Right hindlimb (tissue), 1 donor: ENCODE results near the gene CRISPLD2.
"Not testable (repeated sequence)": the region's sequence is repeated elsewhere in the genome, so short reads cannot be mapped to it uniquely, and the experiment has no call there.

ENCODE experiments used
- DNase-seq: peaks from one replicate; pipeline ENCODE4 v3.0.0-alpha.2; 2018

The CRISPLD2 gene

DNA sequence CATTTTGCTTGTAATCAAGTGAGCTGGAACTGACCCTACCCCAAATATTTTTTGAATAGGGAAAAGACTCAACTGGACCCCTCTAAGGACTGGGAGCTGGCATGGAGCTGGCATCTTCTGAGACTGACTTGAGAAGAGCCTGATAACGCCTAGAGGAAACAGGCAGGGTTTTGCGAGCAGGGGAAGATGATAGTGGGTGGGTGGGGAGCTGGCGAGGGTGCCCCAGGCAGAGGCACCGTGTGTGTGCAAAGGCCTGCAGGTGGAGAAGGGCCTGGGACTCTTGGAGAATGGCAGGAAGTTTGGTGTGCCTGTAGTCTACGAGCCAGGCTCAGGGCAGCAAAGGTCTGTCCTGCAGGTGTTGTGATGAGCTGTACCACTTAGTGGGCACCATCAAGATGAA, 4.1 kb downstream of the CRISPLD2 start:
- no peak for DNase-seq

DNA sequence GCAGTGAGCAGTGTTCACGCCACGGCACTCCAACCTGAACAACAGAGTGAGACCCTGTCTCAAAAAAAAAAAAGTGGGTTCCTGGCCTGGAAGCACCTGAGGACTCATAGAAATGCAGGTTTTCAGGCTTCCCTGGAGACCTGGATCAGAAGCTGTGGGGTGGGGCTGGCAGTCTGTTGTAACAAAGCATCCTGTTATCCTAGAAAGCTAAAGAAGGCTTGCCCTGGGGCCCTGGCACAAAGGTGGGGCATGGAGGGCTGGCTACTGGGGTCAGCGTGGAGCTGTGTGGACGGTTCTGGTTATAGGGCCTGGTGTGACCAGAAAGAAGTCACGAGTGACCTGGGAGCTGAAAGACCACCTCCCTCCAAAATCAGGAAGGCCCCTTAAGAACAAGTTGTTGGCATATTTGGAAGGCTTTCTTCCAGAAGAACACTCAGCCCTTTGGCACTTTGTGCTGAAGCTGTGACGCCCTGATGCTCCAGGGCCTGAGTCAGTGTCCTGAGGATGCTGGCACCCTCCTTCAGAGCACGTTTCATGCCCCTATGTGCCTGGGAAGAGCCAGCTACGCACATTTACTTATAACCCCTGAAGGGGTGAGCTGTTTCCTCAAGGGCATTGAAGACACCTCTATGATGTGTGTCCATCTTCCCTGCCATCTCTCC, 6.2 kb downstream of the CRISPLD2 start:
- no peak for DNase-seq

DNA sequence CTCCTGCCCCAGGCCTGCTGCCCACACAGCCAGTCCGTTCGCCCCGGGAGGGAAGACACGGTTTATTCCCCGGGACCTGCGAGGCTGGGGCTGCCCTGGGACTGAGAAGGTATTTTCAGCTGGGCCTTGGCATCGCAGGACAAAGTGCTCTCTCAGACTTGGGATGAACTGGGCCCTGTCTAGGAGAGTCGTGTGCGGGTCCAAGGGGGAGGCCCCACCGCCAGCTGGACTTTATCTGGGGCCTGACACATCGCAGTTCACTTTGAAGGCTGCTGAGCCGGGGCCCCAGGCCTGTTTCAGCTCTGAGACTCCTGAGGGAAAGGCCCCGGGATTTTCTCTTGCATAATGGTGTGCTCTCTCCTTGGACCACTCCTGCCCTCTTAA, 6.8 kb downstream of the CRISPLD2 start:
- DNase-seq = no peak

DNA sequence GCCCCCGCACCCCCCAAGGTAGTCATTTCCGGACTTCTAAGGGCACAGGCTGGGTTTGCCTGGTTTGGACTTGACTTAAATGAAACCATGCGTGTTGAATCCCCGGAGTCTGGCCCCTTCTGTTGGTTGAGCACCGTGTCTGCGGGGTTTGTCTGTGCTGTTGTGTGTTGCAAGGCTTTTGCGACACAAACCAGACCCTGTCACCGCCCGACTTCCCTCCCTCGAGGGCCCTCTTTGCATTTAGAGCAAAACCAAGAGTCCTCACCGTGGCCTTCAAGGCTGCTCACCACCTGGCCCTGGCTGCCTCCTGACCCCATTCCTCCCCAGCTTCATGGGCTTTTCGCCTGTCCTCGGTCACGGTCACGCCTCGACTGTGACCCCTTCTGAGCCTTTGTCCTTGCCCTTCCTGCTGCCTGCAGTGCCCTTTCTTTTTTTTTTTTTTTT, 7.4 kb downstream of the CRISPLD2 start:
- no peak for DNase-seq

DNA sequence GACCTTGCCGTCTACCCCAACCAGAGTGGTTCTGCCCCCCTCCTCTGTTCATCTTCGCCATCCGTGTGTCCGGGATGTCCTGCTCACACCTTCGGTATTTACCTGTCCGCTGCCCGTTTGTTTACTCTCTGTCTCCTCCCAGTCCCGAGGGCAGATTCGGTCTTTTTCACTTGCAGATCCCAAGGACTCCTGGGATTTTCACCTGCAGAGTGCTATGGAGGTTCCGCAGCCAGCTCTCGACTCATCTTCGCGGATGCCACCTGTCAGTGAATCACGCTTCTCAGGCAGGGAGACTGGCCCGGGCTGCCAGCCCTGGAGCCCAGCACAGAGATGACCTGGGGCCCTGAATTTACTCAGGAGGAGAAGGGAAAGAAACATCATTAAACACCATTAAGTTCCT, 8.1 kb downstream of the CRISPLD2 start:
- no peak for DNase-seq

DNA sequence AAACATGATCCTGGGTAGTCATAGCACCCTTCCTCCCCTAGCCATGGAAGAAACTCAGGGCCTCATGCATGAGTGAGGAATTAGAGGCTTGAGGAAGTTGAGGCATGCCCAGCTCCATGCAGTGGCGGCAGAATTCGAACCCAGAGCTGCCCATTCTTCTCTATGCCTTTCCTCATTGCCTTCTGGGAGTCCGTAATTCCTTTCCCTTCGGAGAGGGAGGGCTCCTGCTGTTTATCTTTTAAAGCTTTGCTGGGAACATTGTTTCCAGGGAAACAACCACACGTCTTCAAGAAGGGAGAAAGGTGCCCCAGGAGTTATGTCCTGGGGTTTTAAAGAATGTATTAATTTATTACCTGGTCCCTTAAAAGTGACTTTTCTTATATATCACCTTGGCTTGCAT, 8.5 kb downstream of the CRISPLD2 start:
- DNase-seq = no peak

DNA sequence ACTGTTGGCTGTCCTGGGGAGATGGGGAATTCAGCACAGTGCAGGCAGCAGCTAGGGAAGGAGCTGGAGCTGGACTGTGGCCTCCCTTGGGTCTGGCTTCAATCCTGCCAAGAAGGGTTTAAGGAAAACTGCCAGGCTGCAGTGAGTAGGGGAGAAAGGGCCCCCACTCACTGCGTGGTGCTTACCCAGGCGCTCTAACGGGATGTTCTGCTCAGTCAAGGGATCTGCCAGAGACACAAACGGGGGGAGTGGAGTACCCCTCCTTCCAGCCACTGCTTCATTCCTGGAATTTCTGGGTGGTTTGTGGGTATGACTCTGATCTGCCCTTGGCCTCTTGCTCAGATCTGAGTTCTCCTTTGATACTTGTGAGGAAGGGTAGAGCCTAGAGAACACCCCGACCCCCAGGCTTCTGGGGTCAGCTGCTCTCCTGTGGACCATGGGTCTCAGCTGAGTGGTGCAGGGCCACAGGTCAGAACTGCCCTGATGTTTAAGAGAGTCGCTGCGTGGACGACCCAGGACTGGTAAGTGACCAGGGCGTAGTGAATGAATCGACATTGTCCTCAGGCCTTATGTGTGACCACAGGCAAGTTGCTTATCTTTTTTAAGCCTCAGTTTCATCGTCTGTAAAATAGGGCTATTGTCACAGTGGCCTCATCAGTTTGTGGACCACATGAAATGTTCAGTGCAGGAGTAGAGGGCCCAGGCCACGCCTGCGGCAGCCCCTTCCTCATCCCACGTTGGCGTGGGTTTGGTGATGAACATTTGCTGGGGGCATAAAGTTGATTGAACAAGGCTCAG, 9.6 kb downstream of the CRISPLD2 start:
- DNase-seq = peak; percentile 76

DNA sequence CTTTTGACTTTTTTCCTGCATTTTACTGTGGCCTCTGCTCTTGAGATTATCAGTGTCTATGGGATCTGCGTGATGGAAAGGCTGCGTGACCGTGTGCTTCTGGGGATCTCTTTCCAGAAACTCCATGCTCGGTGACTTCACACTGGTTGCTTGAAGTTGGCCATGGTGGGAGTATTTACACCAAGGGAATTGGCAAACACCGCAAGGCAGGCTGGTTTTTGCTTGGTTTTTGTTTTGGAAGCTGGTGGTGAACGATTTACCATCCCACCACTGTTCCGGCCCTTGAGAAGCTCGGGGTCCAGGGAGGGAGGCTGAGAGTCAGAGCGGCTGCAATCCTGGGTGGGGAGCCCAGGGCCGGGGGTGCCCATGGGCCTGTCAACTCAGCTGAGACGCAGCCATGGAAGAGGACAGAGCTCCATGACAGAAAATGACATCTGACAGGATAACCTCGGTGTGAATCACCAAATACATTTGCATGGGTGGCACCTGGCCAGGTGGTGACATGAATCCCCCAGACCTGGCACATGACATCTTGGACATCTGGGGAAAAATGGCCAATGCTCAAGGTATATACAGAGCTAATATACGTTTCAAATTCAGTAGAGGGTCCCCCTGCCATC, 11.1 kb downstream of the CRISPLD2 start:
- no peak for DNase-seq

DNA sequence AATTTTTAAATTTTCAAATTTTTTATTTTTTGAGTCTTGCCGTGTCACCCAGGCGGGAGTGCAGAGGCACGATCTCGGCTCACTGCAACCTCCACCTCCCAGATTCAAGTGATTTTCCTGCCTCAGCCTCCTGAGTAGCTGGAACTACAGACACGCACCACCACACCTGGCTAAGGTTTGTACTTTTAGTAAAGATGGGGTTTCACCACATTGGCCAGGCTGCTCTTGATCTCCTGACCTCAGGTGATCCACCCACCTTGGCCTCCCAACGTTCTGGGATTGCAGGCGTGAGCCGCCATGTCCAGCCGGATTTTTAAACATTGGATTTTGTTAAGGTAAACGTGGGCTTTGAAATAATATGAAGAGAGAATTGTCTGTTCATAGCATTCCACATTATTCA, 11.9 kb downstream of the CRISPLD2 start:
- not testable (repeated sequence) for DNase-seq

DNA sequence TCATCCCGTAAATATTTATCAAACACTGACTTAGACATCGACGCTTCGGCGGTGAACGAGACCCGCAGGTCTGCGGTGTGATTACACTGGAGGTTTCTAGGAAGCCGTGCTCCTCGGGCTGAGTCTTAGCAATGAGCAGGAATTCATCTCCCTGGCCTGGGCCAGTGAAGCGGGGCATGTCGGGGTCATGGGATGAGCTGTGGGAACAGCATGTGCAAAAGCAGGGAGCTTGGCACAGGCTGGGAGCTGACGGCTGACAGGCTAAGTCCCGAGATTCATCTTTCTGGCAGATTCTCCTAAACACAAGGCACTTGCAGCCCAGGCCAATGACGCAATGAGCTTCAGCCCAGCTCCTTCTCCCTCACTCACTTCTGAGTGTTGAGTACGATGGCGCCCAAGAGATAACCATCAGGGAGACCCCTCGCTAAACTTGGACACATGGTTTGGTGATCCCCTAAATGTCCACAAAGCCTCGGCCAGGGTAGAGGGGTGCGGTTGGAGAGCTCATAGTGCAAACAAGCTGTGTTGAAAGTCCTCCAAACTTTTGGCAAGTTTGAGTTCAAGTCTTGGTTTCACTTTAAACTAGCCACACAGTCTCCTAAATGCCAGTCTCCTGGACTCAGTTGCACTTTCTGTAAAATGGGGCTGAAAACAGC, 12.8 kb downstream of the CRISPLD2 start:
- DNase-seq = peak; percentile 73

DNA sequence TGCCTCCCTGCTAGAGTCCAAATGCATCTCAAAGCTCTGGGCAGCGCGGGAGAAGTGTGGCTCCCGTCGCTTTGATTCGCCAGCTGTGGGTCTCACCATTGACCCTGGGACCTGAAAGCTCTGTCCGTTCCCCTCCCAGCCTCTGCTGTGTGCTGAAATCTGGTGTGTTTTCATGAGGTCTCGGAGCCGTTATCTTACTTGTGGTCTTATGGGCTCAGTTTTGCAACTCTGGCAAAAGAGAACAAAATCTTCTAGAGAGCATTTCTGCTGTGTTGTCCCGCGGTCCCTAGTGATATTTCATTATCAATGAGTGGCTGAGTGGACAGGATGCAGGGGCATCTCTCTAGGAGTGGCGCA, 13.3 kb downstream of the CRISPLD2 start:
- no peak for DNase-seq

DNA sequence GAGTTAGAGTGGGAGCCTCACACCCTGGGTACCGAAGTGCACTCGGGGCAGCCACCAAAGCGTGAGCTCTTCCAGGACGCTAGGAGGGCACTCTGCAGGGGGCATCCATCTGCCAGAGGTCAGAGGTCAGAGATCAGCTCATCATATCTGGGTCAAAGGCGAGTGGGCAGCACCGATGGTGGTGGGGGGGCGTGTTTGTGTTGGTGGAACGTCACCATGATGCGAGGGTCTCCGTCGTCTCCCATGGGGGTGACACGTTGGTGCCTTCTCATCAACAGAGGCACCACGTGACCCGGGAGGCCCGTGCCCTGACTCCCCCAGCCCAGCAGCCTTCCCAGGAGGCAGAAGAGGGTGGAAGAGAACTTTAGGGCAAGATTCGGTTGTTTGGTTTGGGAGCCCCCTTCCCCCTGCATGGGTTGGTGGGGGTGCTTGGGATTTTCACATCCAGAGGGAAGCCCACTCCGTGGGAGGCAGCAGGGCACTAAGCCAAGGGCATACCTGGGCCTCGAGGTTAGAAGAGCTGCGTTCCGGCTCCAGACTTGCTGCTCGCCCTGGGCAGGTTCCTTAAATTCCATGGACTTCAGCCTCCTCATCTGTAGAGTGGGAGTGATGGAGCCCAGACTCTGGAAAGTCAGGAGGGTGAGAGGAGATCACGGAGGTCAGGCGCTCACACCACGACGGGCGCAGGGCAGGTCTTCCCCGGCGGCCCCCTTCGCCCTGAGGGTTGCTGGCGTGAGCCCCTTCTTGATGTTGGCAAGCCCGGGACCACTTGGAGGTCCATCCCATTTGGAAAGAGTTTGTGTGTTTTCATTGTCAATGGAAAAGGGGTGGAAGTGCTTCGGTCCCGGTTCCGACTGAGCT, 14.0 kb downstream of the CRISPLD2 start:
- no peak for DNase-seq

DNA sequence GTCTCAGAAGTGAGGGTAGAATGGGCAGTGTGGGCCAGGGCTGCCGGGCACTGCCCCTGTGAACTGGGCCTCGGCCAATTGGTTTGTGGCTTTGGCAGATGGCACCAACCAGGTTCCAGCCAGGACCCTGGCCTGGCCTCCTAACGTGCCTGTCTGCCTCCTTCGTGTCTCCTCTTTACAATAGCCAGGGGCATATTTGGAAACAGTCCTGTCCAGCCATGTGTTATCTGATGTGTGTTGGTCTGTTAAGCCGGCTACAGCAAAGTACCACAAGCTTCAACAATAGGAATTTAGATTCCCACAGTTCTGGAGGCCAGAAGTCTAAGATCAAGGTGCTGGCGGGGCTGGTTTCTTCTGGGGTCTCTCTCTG, 14.6 kb downstream of the CRISPLD2 start:
- DNase-seq = no peak

DNA sequence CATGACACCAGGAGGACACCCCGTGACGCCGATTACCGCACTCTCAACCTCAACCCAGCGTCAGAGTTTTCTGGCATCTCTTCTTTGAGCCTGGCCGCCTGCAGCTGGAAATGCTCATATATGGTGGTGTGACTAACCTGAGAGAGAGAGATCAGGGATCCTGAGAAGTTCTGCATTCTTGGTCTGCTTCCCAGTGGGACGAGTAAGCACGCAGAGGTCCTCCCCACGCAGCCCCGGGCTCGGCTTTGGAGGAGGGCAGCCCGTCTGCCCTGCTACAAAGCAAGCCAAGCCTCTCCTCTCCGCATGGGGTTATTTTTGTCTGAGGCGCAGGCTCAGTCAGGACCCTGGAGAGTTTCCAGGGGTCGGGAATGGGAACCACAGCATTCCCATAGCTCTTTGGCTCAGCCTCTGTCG, 16.5 kb downstream of the CRISPLD2 start:
- peak; percentile 78 for DNase-seq

DNA sequence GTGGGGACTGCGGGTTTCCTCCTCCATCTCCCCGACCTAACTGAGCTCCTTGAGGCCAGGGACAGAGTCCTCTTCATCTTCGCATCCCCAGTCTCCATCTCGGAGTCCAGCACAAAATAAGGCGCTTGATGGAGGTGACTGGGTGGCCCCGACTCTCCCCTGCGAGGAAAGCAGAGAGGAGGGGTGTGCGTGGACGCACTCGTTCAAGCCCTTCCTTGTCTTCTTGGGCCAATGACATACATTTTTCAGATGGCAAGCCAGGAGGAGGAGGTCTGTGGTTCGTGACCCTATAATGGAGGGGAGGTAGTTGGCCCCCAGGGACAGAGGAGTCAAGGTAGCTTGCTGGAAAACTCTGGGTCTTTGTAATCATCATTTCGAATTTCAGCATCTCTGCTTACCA, 17.2 kb downstream of the CRISPLD2 start:
- DNase-seq = no peak

DNA sequence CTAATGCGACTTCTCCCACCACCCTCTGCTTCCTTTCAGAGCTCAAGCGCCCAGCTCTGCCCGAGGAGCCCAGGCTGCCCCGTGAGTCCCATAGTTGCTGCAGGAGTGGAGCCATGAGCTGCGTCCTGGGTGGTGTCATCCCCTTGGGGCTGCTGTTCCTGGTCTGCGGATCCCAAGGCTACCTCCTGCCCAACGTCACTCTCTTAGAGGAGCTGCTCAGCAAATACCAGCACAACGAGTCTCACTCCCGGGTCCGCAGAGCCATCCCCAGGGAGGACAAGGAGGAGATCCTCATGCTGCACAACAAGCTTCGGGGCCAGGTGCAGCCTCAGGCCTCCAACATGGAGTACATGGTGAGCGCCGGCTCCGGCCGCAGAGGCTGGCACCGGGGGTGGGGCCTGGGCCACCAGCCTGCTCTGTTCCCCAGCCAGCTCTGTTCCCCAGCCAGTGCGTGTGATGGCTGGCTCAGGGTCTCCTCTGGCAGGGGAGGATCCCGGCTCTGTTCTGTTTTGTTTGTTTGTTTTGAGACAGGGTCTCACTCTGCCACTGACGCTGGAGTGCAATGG, 18.7 kb downstream of the CRISPLD2 start:
- DNase-seq = no peak

DNA sequence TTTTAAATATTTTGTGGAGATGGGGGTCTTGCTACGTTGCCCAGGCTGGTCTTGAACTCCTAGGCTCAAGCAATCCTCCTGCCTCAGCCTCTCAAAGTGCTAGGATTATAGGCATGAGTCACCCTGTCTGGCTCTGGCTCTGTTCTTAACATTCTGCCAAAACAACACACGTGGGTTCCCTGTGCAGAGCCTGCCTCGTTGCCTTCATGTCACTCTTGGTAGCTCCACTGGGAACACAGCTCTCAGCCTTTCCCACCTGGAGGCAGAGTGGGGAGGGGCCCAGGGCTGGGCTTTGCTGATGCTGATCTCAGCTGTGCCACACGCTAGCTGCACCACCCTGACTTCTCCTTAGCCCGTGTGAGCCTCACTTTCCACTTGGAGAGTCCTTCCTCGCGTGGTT, 19.3 kb downstream of the CRISPLD2 start:
- DNase-seq = no peak

DNA sequence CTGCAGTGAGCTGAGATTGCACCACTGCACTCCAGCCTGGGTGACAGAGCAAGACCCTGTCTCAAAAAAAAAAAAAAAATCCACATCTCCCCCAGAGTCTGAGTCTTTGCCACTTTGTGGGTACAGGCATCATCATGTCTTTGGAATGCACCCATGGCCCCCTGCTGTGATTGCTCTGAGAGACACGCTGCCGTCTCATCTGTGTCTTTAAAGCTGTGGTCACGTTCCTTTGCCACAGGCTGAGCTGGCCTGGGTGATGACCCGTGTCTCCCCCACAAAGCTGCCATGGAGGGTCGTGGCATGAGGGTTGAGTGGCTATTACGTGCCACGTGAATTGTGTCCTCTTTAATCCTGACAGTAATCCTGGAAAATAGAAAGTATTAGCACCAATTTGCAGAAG, 20.2 kb downstream of the CRISPLD2 start:
- no peak for DNase-seq

DNA sequence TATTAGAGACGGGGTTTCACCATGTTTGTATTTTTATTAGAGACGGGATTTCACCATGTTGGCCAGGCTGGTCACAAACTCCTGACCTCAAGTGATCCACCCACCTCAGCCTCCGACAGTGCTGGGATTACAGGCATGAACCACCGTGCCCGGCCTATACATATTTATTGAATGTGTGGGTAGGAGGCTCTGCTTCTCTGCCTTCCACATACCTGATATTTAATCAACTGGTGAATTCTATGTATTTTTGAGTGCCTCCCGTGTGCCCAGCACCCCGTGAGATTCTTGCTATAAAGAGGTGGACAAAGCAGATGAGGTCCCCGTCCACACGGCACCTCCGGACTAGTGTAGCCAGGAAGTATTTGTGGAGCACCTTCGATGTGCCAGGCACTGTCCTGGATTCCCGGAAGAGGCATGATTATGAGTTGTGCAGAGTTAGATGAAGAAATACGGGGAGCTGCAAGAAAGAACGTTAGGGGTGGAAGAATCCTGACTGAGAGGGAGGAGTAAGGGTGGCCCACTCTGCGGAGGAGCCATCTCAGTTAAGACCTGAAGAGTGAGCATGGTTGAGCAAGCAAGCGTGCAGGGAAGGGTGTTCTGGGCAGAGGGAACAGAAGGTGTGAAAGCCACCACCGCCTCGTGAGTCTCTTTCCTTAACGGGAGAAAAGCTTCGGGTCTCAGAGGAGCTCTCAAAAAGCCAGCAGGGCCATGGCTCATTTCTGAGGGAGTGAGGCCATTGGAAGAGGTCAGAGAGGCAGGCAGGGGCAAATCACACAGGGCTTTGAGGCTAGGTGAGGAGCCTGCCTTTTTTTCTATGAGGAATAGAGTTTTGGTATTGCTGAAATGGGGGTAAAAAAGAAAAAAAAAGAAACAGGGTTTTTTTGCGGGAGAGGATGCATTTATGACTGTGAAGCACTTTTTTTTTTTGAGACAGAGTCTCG, 21.2 kb downstream of the CRISPLD2 start:
- no peak for DNase-seq

DNA sequence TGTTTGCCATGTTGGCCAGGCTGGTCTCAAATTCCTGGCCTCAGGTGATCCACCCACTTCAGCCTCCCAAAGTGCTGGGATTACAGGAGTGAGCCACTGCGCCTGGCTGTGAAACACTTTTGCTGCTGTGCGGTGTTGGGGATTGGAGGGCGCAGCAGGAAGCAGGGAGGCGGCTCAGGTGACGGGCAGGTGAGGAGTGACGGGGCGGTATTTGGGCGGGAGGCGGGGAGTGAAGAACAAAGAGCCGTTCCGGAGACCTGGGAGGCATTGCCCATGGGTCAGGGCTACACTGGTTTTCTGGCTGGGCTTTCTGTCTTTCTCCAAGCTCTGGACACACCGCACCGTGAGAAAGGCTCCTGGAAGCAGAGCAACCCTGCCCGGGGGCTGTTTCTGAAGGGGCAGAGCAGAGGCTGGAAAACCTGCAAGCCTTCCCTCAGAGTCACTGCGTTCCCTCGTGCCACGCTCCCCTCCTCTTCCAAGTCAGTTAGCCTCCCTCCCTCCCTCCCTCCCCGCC, 22.1 kb downstream of the CRISPLD2 start:
- DNase-seq = no peak
